Activated effector memory CD4-positive, alpha-beta T cell treated with Interleukin-2 at 50 U/mL for 16 hours (primary cell): ENCODE results near the gene UTP15.

Experiments used
- DNase-seq: peaks from one replicate; pipeline ENCODE4 v3.0.0-alpha.2; 2020

Gene UTP15

DNA sequence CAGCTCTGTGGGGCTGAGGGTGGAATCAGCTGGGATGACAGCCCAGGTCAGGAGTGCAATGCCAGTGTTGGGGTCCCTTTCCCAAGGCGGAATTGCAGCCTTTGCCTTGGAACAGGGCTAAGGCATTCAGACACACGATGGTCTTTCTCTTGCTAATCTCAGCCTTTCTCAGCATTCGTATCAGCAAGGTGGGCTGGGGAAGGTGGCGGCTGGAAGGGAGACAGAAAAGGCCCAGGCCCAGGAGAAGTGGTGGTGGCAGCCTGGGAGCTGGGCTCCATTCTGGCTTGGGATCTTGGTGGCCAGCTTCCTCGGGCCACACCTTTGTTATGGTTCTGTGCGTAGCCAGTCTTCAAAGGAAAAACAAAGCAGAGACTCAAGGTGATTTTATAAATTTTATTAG, 59.3 kb downstream of the UTP15 start:
- DNase-seq: no peak

DNA sequence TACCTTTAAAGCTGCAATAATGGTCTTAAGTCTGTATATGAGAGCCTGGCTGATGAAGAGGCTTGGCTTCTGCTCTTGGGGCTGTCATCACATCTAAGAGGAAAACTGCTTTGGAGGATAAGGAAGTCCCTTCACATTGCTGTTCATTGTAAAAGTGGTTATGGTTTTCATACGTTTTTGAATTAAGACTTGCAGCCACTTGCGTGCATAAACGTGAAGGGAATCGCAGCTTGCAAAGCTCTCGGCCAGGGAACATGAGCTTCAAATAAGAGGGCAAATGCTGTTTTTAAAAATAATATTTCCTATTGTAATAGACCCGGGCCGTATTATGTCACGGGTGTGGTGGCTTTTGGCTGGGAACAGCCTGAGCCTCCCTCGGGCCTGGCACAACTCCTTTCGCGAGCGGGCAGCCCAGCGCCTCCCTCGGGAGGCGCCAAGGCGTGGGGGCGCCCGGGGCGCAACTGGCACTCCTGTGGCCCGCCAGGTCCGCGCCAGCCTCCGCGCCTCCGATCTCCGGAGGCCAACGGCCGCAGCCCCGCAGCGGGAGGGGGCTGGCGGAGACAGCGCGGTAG, 59.9 kb downstream of the UTP15 start:
- DNase-seq: no peak

DNA sequence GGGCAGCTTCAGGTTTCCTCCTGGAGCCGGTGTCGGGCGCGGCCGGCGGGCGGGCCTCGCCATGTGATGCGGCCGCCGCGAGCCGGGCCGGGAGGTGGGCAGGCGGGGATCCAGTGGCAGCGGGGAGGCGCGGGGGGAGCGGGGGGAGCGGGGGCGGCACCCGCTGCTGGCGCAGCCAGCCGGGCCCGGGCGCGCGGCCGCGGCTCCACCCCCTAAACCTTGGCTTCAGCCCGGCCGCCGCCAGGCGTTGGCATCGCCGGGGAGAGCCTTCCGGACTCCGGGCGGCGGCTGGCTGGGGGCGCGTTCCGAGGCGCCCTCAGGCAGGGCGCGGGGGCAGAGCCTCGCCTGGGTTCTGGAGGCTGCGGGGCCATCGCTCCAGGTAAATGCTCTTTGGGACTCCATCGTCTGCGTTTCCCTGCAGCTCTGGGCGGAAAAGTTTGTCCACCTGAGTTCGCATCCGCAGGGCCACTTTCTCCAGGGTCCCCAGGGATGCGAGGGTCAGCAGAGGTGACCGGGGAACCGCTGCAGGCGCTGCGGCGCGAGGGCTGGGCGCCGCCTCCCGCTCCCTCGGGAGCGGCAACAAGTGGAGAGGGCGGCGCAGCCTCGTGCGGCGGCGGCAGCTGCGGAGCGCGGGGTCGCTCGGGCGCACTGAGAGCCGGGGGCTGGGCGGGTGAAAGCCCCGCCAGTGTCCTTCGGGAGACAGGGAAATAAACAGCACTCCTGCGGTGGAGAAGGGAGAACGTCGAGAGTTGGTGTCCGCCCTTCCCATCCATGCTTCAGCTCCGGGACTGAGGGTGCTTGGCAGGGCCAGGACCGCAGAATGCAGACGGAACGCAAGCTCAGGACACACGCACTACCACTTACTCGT, 60.6 kb downstream of the UTP15 start, which contains the start of gene ARHGEF28:
Gene ARHGEF28, plus strand, starts transcription at position 253 of the 868 bp plus-strand sequence. CDS start 58,656 bp downstream, outside the sequence.
- no peak for DNase-seq

- DNase-seq: no peak
Observed at GRCh38 chr5:73626814-73627313, 61.3 kb downstream of the UTP15 start.

DNA sequence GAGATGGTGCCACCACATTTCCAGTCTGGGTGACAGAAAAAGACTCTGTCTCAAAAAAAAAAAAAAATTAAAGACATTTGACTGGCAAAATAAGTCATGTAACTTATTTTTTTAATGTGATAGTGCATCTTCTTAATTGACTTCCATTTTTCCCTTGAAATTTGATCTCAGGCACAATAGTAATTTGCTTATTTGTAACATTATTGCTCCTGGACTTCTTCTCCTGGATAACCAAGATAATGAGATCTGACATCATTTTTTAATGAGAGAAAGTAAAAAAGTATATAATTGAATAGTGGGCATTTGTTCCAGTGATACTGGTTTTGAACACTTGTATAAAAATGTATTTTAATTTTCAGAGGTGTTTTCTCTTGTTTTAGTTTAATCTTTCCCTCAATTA, 63.9 kb downstream of the UTP15 start:
- no peak for DNase-seq

DNA sequence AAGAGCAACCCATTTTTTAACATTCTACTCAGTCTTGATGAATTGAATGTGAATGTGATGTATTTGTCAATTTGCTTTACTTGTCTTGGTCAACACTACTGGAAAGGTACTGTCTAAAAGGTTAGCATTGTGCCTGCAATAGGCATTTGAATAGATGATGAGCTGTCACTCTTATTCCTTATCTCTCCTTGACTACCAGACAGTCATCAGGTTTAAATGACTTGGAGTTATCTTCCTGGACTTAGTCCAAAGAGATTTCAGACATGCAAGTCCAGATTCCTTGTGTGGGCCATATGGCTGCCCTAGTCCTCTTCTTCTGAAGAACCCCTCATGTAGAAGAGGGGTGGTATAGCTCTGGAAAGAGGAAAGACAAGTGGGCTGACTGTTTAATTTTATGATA, 65.2 kb downstream of the UTP15 start:
- DNase-seq: no peak

GRCh38 chr5:73631500-73631899, 66.0 kb downstream of the UTP15 start:
- DNase-seq: no peak
